Trophoblast cell (in vitro differentiated cells and primary cell): Measurements from ENCODE around the gene RFPL4A.
A peak's percentile ranks its signal among the peaks of the same experiment; 100 is the strongest.
"Not testable (repeated sequence)": the region's sequence is repeated elsewhere in the genome, so short reads cannot be mapped to it uniquely, and the experiment has no call there.

ENCODE experiments used
- DNase-seq, 2 donors: peaks; one replicate each; pipeline ENCODE4 v3.0.0-alpha.2; 2016
- H2AFZ ChIP-seq: 2 replicates; pipeline ENCODE4 v1.6.1; 2013; ENCODE audit warnings: low read length, moderate library complexity, mild to moderate bottlenecking; ENCODE audit not compliant: insufficient read depth, poor library complexity
- H2AK5ac ChIP-seq: 2 replicates; pipeline ENCODE4 v1.6.1; 2013; ENCODE audit warnings: mild to moderate bottlenecking, low read length
- H2BK120ac ChIP-seq: 2 replicates; pipeline ENCODE4 v1.6.1; 2013; ENCODE audit warnings: low read length, mild to moderate bottlenecking, moderate library complexity; ENCODE audit not compliant: insufficient read depth, poor library complexity
- H2BK12ac ChIP-seq: 2 replicates; pipeline ENCODE4 v1.6.1; 2013; ENCODE audit warnings: mild to moderate bottlenecking, low read length, moderate library complexity
- H2BK5ac ChIP-seq: 2 replicates; pipeline ENCODE4 v1.6.1; 2013; ENCODE audit warnings: low read length, low read depth, moderate library complexity, mild to moderate bottlenecking; ENCODE audit not compliant: poor library complexity
- H3K14ac ChIP-seq: 2 replicates; pipeline ENCODE4 v1.6.1; 2013; ENCODE audit warnings: mild to moderate bottlenecking, low read length
- H3K18ac ChIP-seq: 2 replicates; pipeline ENCODE4 v1.6.1; 2013; ENCODE audit warnings: mild to moderate bottlenecking, low read length
- H3K23ac ChIP-seq: 2 replicates; pipeline ENCODE4 v1.6.1; 2013; ENCODE audit warnings: low read length
- H3K27ac ChIP-seq: 2 replicates; pipeline ENCODE4 v1.5.1; 2013; ENCODE audit warnings: low read depth, mild to moderate bottlenecking, inconsistent platforms, low read length, moderate library complexity
- H3K27me3 ChIP-seq: 2 replicates; pipeline ENCODE4 v1.6.1; 2013; ENCODE audit warnings: inconsistent platforms, mild to moderate bottlenecking, low read length, moderate library complexity; ENCODE audit not compliant: insufficient read depth
- H3K36me3 ChIP-seq, 2 experiments: 1 replicate in 1 of 2; 2 replicates in 1 of 2; pipeline ENCODE4 v1.6.1; 2013; ENCODE audit warnings: low read length in 2 of 2, mild to moderate bottlenecking in 2 of 2, moderate library complexity in 1 of 2; ENCODE audit not compliant: insufficient read depth in 2 of 2, control insufficient read depth in 1 of 2
- H3K4ac ChIP-seq: 2 replicates; pipeline ENCODE4 v1.6.1; 2013; ENCODE audit warnings: low read depth, mild to moderate bottlenecking, low read length, moderate library complexity
- H3K4me1 ChIP-seq, 2 experiments: 1 replicate in 1 of 2; 2 replicates in 1 of 2; pipeline ENCODE4 v1.6.1; 2013; ENCODE audit warnings: low read length in 2 of 2, mild to moderate bottlenecking in 2 of 2, moderate library complexity in 1 of 2; ENCODE audit not compliant: insufficient read depth in 2 of 2, control insufficient read depth in 1 of 2
- H3K4me2 ChIP-seq: 2 replicates; pipeline ENCODE4 v1.6.1; 2013; ENCODE audit warnings: inconsistent platforms, mild to moderate bottlenecking, low read length, moderate library complexity
- H3K4me3 ChIP-seq: 2 replicates; pipeline ENCODE4 v1.5.1; 2013; ENCODE audit warnings: mild to moderate bottlenecking, low read depth, low read length, inconsistent platforms
- H3K79me1 ChIP-seq: one replicate; pipeline ENCODE4 v1.6.1; 2013; ENCODE audit warnings: low read length
- H3K79me2 ChIP-seq: 2 replicates; pipeline ENCODE4 v1.6.1; 2013; ENCODE audit warnings: low read length, mild to moderate bottlenecking; ENCODE audit not compliant: control insufficient read depth, insufficient read depth, poor library complexity
- H3K9ac ChIP-seq: 2 replicates; pipeline ENCODE4 v1.6.1; 2013; ENCODE audit warnings: mild to moderate bottlenecking, low read length
- H3K9me3 ChIP-seq: 2 replicates; pipeline ENCODE4 v1.6.1; 2013; ENCODE audit warnings: low read depth, mild to moderate bottlenecking, control low read depth, inconsistent platforms, low read length; ENCODE audit not compliant: insufficient read depth
- H4K12ac ChIP-seq: 2 replicates; pipeline ENCODE4 v1.6.1; 2013; ENCODE audit warnings: low read depth, mild to moderate bottlenecking, low read length, moderate library complexity
- H4K8ac ChIP-seq: 2 replicates; pipeline ENCODE4 v1.6.1; 2013; ENCODE audit warnings: low read depth, mild to moderate bottlenecking, low read length, moderate library complexity
- H4K91ac ChIP-seq: one replicate; pipeline ENCODE4 v1.6.1; 2013; ENCODE audit warnings: low read depth, mild to moderate bottlenecking, low read length, moderate library complexity
- WGBS: extraction: QIAGEN DNeasy Blood & Tissue Kit; methylation state at CpG from one replicate; pipeline ENCODE4 v1.1.7; 2013; ENCODE audit warnings: missing lambda C conversion rate; ENCODE audit not compliant: insufficient read length, insufficient coverage; ENCODE audit errors: extremely low coverage; 5-methylcytosine and 5-hydroxymethylcytosine counted together

RFPL4A gene

GRCh38 chr19:55717251-55717650 is 41.6 kb upstream of the RFPL4A start:
- DNase-seq = peak; percentile 70 to 80
- Histone ChIP-seq H4K91ac (no peak overlapping the region), H3K4me3 (no peak overlapping the region), H3K27ac (no peak overlapping the region), H3K27me3 (no peaks in the 10 kb centered on the region), H3K23ac (no peak overlapping the region), H3K14ac (no peak overlapping the region), H3K4ac (no peak overlapping the region), H4K8ac (no peak overlapping the region), H2BK5ac (no peak overlapping the region), H4K12ac (no peak overlapping the region), H3K9ac (no peak overlapping the region), H3K4me1 (no peaks in the 10 kb centered on the region), H3K79me1 (no peaks in the 10 kb centered on the region), H3K4me2 (no peak overlapping the region), H2AFZ (no peak overlapping the region), H2BK12ac (no peak overlapping the region), H2AK5ac (no peak overlapping the region), H3K9me3 (peaks cover 30% of the 10 kb centered on the region), H3K18ac (no peak overlapping the region), H2BK120ac (no peak overlapping the region), H3K79me2 (no peaks in the 10 kb centered on the region), H3K36me3 (no peaks in the 10 kb centered on the region)
- no CpG with 5 or more reads among the region's 11 CpGs for WGBS

- H2BK12ac ChIP-seq, H3K18ac ChIP-seq, H3K4ac ChIP-seq, H2BK5ac ChIP-seq, H3K4me2 ChIP-seq, H3K9ac ChIP-seq, H2AK5ac ChIP-seq, H3K23ac ChIP-seq, H3K4me3 ChIP-seq, H3K27ac ChIP-seq, H3K4me1 ChIP-seq, H2AFZ ChIP-seq, H4K91ac ChIP-seq, H3K14ac ChIP-seq, H3K27me3 ChIP-seq, H3K79me2 ChIP-seq, H3K79me1 ChIP-seq, H4K12ac ChIP-seq, H4K8ac ChIP-seq, H2BK120ac ChIP-seq, H3K36me3 ChIP-seq: not testable (repeated sequence)
- peaks cover 28% of the 10 kb centered on the region for H3K9me3 ChIP-seq
- peak; percentile 93 to 95 for DNase-seq
- no CpG with 5 or more reads among the region's 13 CpGs for WGBS
Observed at GRCh38 chr19:55717879-55718711, 40.8 kb upstream of the RFPL4A start.

GRCh38 chr19:55720214-55720746 is 38.6 kb upstream of the RFPL4A start:
- Histone ChIP-seq H3K23ac (no peak overlapping the region), H4K91ac (no peak overlapping the region), H3K79me1 (no peaks in the 10 kb centered on the region), H4K8ac (no peak overlapping the region), H3K79me2 (no peaks in the 10 kb centered on the region), H4K12ac (no peak overlapping the region), H3K9me3 (peaks cover 17% of the 10 kb centered on the region), H2AFZ (no peak overlapping the region), H3K27me3 (no peaks in the 10 kb centered on the region), H3K4me1 (no peaks in the 10 kb centered on the region), H3K9ac (no peak overlapping the region), H3K4me2 (no peak overlapping the region), H3K36me3 (no peaks in the 10 kb centered on the region), H3K18ac (no peak overlapping the region), H2BK5ac (no peak overlapping the region), H3K4me3 (no peak overlapping the region), H3K27ac (no peak overlapping the region), H2BK120ac (no peak overlapping the region), H2AK5ac (no peak overlapping the region), H3K4ac (no peak overlapping the region), H2BK12ac (no peak overlapping the region), H3K14ac (no peak overlapping the region)
- no CpG with 5 or more reads among the region's 5 CpGs for WGBS
- peak; percentile 74 to 81 for DNase-seq

- WGBS = no CpG with 5 or more reads among the region's 3 CpGs
- no peak overlapping the region for H3K27ac ChIP-seq
Observed at GRCh38 chr19:55720801-55721200, 38.1 kb upstream of the RFPL4A start.

More at GRCh38 chr19:55720801-55721200, 38.1 kb upstream of the RFPL4A start:
- Histone ChIP-seq H3K18ac (no peak overlapping the region), H2BK5ac (no peak overlapping the region), H3K23ac (no peak overlapping the region), H4K91ac (no peak overlapping the region), H2AK5ac (no peak overlapping the region), H4K12ac (no peak overlapping the region), H3K79me2 (no peaks in the 10 kb centered on the region), H4K8ac (no peak overlapping the region), H3K9me3 (peaks cover 19% of the 10 kb centered on the region), H3K79me1 (no peaks in the 10 kb centered on the region), H3K36me3 (no peaks in the 10 kb centered on the region), H2BK120ac (no peak overlapping the region), H3K14ac (no peak overlapping the region), H3K4me3 (no peak overlapping the region), H2BK12ac (no peak overlapping the region), H3K4ac (no peak overlapping the region), H3K27me3 (no peaks in the 10 kb centered on the region), H3K9ac (no peak overlapping the region), H2AFZ (no peak overlapping the region), H3K4me2 (no peak overlapping the region), H3K4me1 (no peaks in the 10 kb centered on the region)
- no peak for DNase-seq
